OCI-LY3 (cell line): Measurements from ENCODE around the gene KCTD21.

ENCODE experiments used
- CTCF ChIP-seq: fragments of 200-600, 300-600 bp; sonication (generic); IDR thresholded peaks from 2 replicates; pipeline ENCODE4 v1.5.1; 2014; ENCODE audit warnings: antibody characterized with exemption, low read length, low read depth
- EZH2phosphoT487 ChIP-seq: fragments of 200-600 bp; shearing (Covaris generic); IDR thresholded peaks from 2 replicates; pipeline ENCODE4 v1.6.1; 2018; ENCODE audit warnings: antibody characterized with exemption, mixed run types, low read depth

DNA sequence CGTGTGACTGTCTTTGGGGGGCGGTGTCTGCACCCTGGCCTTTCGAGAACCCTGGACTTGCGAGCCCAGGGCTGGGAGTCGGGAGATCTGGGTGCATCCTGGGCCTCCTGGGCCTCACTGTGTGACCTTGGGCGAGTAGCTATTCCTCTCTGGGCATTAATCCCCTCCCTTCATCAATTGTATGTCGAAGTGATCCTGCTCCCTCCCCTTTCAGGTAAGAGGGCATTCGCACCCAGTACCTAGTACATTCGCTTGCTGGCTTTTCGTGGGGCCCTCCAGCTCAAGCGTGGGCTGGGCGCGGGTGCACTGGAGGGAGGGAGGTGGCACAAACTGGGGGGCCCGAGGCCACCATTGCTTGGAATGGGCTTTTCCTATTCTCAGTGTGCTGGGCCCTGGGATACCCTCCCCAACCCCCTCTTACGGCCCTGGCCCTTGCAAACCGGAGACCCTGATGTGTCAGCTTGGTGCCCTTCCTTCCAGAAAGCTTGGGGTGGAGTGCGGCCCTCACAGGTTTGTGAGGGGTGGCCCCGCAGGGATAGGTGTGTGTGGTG lies 823 bp upstream of the KCTD21 start:
- TF ChIP-seq CTCF (no peak), EZH2phosphoT487 (no peak)
